Vagina (tissue), 2 donors: ENCODE data around the gene AARSD1. TPM values are rescaled to one million over a fixed set of nuclear protein-coding genes. Genes with fewer than 3 reads are reported as not detected.
"Not testable (repeated sequence)": the region's sequence is repeated elsewhere in the genome, so short reads cannot be mapped to it uniquely, and the experiment has no call there.

Experiments used
- DNase-seq, 2 donors: peaks; one replicate each; pipeline ENCODE4 v3.0.0-alpha.2; 2017; ENCODE audit errors: extremely low spot score in 2 of 2
- H3K27ac ChIP-seq: fragments of 200-600 bp; sonication (generic); one replicate; pipeline ENCODE4 v1.5.1; 2019
- H3K27me3 ChIP-seq: fragments of 200-600 bp; sonication (generic); one replicate; pipeline ENCODE4 v1.5.1; 2019
- H3K36me3 ChIP-seq, 2 donors: fragments of 200-600 bp; sonication (generic); one replicate each; pipeline ENCODE4 v1.5.1; 2017 to 2019
- H3K4me1 ChIP-seq: fragments of 200-600 bp; sonication (generic); one replicate; pipeline ENCODE4 v1.5.1; 2019
- H3K4me3 ChIP-seq, 2 donors: fragments of 200-600 bp; sonication (generic); 1 replicate in 1 of 2; 2 replicates in 1 of 2; pipeline ENCODE4 v1.5.1; 2016 to 2019
- H3K9me3 ChIP-seq: fragments of 200-600 bp; sonication (generic); one replicate; pipeline ENCODE4 v1.5.1; 2019
- POLR2A ChIP-seq, 2 donors: fragments of 450-650 bp; IDR thresholded peaks; one replicate each; pipeline ENCODE4 v1.6.1; 2017; ENCODE audit warnings: antibody characterized with exemption in 2 of 2, mild to moderate bottlenecking in 2 of 2, moderate library complexity in 2 of 2
- POLR2AphosphoS5 ChIP-seq, 2 donors: sonication (generic); formaldehyde crosslinking; IDR thresholded peaks; one replicate each; pipeline ENCODE4 v1.9.0; 2017; ENCODE audit warnings: antibody characterized with exemption in 2 of 2, mild to moderate bottlenecking in 2 of 2, low read depth in 1 of 2; ENCODE audit not compliant: insufficient read depth in 1 of 2
- intact Hi-C: fragments of 100-400 bp; cut with DNase I; formaldehyde crosslinking; loops from one replicate; pipeline ENCODE4 v1.15.1; 2023
- total RNA-seq: library from RNA; depleted of rRNA; stranded (reverse); fragments of >200 nt; gene quantifications from one replicate; pipeline ENCODE4 v1.2.3, GENCODE V29; 2016
- TF ChIP-seq, protein P1 (sequence below), 3 experiments: fragments of 450-650 bp in 2 of 3; fragments of 200-600 bp in 1 of 3; sonication (generic) in 1 of 3; IDR thresholded peaks; one replicate each; pipeline ENCODE4 v1.5.1; 2017 to 2019; ENCODE audit warnings: antibody characterized with exemption in 3 of 3, mild to moderate bottlenecking in 2 of 3, moderate library complexity in 2 of 3

Gene AARSD1
- total RNA-seq, 1 donor from 2014 or later = 53.5 TPM

DNA sequence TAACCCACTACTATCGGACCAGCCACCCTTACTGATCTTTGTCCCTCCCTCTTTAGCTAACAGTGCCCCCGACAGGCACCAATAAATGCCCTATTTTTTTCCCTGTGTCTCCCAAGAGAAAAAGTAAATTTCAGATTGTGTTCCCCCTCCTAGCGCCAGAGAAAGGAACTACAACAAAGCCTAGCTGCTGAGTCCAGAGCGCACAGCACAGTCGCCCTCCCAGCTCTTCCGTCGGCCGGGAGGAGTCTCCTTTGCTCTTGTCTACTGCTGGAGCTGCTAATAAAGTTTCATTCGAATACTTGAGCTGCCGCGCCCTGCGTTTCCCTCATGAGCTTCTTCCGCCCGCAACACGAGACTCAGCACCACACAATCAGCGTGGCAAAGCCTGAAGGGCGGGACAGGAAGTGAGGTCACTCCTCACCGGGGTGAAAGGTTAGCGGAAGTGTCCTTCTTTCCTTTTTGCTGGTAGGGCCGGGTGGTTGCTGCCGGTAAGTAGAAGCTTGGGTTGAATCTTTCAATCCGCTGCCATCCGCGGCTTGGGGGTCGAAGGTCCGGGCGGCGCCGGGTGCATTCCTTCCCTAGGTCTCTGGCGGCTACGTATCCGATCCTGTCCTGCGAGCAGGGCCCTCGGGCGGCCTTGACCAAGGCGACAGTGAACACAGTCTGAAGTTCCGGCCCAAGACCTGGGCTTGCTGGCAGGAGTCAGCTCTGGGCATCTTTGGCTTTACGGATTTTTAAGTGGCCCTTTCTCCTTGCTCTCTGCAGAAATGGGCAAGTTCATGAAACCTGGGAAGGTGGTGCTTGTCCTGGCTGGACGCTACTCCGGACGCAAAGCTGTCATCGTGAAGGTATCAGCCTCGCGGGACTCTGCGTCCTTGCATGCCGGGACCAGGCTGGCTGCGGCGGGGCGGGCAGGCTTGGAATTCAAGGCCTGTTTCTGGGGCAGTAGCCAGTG lies 34.0 kb upstream of the AARSD1 start, which contains the start of gene RPL27:
RPL27 (plus strand) TSS at position 436 of the 955 bp plus-strand sequence; CDS start at position 768, 332 bp downstream.
- peak within 1 kb of the TSS; percentile 76 to 86 for H3K4me3 ChIP-seq
- H3K27ac ChIP-seq = peak within 1 kb of the TSS; percentile 83
- no peaks in the 10 kb centered on the region for H3K27me3 ChIP-seq
- peak; percentile 98 to 100 for DNase-seq
- H3K4me1 ChIP-seq = peaks cover 24% of the 10 kb centered on the region
- H3K36me3 ChIP-seq = peaks cover 0 to 26% of the 10 kb centered on the region in 2 donors
- TF ChIP-seq POLR2A (IDR thresholded peaks at IDR 0.05) (peak in 1 of 2 donors; percentile 70), POLR2AphosphoS5 (IDR thresholded peaks at IDR 0.05; ENCODE audit: insufficient read depth in 1 of 2, low read depth in 1 of 2) (peak; percentile 99 to 100)
- TF ChIP-seq, protein P1, sequence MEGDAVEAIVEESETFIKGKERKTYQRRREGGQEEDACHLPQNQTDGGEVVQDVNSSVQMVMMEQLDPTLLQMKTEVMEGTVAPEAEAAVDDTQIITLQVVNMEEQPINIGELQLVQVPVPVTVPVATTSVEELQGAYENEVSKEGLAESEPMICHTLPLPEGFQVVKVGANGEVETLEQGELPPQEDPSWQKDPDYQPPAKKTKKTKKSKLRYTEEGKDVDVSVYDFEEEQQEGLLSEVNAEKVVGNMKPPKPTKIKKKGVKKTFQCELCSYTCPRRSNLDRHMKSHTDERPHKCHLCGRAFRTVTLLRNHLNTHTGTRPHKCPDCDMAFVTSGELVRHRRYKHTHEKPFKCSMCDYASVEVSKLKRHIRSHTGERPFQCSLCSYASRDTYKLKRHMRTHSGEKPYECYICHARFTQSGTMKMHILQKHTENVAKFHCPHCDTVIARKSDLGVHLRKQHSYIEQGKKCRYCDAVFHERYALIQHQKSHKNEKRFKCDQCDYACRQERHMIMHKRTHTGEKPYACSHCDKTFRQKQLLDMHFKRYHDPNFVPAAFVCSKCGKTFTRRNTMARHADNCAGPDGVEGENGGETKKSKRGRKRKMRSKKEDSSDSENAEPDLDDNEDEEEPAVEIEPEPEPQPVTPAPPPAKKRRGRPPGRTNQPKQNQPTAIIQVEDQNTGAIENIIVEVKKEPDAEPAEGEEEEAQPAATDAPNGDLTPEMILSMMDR (IDR thresholded peaks at IDR 0.05) = peak; percentile 67 to 95 (median 79)
- H3K9me3 ChIP-seq = no peaks in the 10 kb centered on the region
- intact Hi-C loops = no loop called here

DNA sequence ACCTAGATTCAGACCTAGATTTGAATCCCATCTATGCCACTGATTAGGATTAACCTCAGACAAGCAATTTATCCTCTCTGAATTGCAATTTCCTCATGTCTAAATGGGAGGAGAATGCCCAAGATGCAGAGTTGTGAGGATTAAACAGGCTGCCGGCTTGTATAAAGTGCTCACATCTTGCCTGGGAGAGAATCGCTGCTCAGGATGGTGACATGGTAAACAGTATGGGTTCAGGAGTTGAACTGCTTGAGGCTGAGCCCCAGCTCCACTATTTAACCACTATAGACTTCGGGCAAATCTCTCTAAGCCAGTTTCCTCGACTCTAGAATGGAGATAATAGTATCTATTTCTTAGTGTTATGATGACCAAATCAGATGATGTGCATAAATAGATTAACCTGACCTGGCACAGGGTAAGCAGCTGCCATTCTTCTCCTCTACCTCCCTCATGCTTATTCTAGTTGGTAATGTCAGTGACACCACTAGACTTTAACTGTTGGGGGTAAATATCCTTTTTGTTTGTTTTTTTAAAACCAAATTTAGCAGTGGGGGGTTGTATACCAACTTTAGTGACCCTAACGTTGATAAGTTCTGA lies 33.2 kb upstream of the AARSD1 start:
- Histone ChIP-seq H3K4me1 (peaks cover 24% of the 10 kb centered on the region), H3K27me3 (no peaks in the 10 kb centered on the region), H3K4me3 (peak overlapping the region; percentile 6 to 86), H3K27ac (peak overlapping the region; percentile 83), H3K9me3 (no peaks in the 10 kb centered on the region), H3K36me3 (peaks cover 0 to 26% of the 10 kb centered on the region in 2 donors)
- no peak for DNase-seq
- TF ChIP-seq POLR2AphosphoS5 (IDR thresholded peaks at IDR 0.05; ENCODE audit: insufficient read depth in 1 of 2, low read depth in 1 of 2) (no peak), POLR2A (IDR thresholded peaks at IDR 0.05) (no peak)
- TF ChIP-seq, protein P1 (IDR thresholded peaks at IDR 0.05) = no peak
- intact Hi-C loops = no loop called here

DNA sequence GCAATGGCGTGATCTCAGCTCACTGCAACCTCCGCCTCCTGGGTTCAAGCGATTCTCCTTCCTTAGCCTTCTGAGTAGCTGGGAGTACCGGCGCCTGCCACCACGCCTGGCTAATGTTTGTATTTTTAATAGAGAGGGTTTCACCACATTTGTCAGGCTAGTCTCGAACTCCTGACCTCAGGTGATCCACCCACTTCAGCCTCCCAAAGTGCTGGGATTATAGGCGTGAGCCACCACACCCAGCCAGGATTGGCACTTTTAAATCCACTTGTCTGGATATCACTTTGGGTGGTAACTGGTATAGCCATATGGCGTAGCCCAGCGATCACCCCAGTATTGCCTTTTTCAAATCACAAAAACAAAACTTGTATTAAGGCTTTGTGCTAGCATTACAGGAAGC lies 29.7 kb upstream of the AARSD1 start:
- intact Hi-C loops, H3K27me3 ChIP-seq, H3K9me3 ChIP-seq, DNase-seq, H3K27ac ChIP-seq, H3K4me3 ChIP-seq: not testable (repeated sequence)
- H3K36me3 ChIP-seq = peaks cover 0 to 38% of the 10 kb centered on the region in 2 donors
- peaks cover 11% of the 10 kb centered on the region for H3K4me1 ChIP-seq

DNA sequence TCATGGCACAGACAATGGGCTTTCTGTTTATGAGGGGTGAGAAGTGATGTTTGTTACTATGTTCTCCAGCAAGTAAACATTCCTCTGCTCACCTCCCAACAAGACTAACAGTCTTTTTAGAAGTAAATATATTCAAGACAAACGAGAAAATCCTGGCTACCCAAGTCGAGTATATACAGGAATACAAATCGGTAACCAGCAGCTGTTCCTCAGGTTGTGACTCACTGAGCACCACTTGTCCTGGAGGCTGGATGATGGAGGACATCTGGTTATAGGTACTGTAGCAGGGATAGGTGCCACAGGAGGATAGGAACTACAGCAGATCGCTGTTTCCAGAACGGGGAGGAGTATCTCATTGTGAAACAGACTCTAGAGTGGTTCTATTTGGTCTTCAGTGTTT lies 28.6 kb upstream of the AARSD1 start:
- H3K36me3 ChIP-seq = peaks cover 0 to 48% of the 10 kb centered on the region in 2 donors
- H3K4me1 ChIP-seq = peaks cover 8% of the 10 kb centered on the region
- intact Hi-C loops = no loop called here
- TF ChIP-seq, protein P1 (IDR thresholded peaks at IDR 0.05) = no peak
- TF ChIP-seq POLR2AphosphoS5 (IDR thresholded peaks at IDR 0.05; ENCODE audit: insufficient read depth in 1 of 2, low read depth in 1 of 2) (no peak), POLR2A (IDR thresholded peaks at IDR 0.05) (no peak)
- H3K9me3 ChIP-seq = no peaks in the 10 kb centered on the region
- no peak overlapping the region for H3K4me3 ChIP-seq
- DNase-seq = no peak
- no peak overlapping the region for H3K27ac ChIP-seq
- no peaks in the 10 kb centered on the region for H3K27me3 ChIP-seq

DNA sequence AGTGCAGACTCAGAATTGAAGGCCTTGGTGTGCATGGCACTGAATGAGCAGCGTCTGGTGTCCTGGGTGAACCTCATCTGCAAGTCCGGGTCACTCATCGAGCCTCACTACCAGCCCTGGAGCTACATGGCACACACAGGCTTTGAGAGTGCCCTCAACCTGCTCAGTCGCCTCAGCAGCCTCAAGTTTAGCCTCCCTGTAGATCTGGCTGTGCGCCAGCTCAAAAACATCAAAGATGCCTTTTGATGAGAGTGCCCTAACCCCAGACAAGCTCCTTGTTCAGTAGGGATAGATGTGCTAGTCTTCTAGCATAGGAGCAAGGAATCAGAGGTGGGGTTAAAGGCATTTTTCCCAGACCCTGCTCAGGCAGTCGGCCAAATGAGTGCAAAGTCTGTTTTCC lies 27.2 kb upstream of the AARSD1 start:
- no peaks in the 10 kb centered on the region for H3K9me3 ChIP-seq
- peaks cover 0 to 56% of the 10 kb centered on the region in 2 donors for H3K36me3 ChIP-seq
- H3K4me3 ChIP-seq = no peak overlapping the region
- no peaks in the 10 kb centered on the region for H3K27me3 ChIP-seq
- H3K4me1 ChIP-seq = no peaks in the 10 kb centered on the region
- DNase-seq = no peak
- TF ChIP-seq POLR2AphosphoS5 (IDR thresholded peaks at IDR 0.05; ENCODE audit: insufficient read depth in 1 of 2, low read depth in 1 of 2) = no peak
- TF ChIP-seq, protein P1 (IDR thresholded peaks at IDR 0.05) = no peak
- no peak overlapping the region for H3K27ac ChIP-seq
- intact Hi-C loops = no loop called here
